DMS153 treated with DMSO at 0.1 percent for 48 hours (cell line): ENCODE data around the gene UBAC2.

Experiments
- DNase-seq: peaks from one replicate; lab custom pipeline; 2025; ENCODE audit not compliant: unreplicated experiment; lab: John Stamatoyannopoulos, UW

UBAC2 gene

GRCh38 chr13:99330942-99331341, 130.3 kb downstream of the UBAC2 start:
- no peak for DNase-seq

- DNase-seq: no peak
Observed at GRCh38 chr13:99331881-99332293, 131.2 kb downstream of the UBAC2 start.

GRCh38 chr13:99332456-99332855, 131.8 kb downstream of the UBAC2 start:
- DNase-seq: no peak

- DNase-seq: no peak
Observed at GRCh38 chr13:99334221-99334620, 133.6 kb downstream of the UBAC2 start.

- no peak for DNase-seq
Observed at GRCh38 chr13:99335087-99335486, 134.4 kb downstream of the UBAC2 start.

- no peak for DNase-seq
Observed at GRCh38 chr13:99335603-99336002, 134.9 kb downstream of the UBAC2 start.

- DNase-seq: no peak
Observed at GRCh38 chr13:99339230-99339721, 138.6 kb downstream of the UBAC2 start.

- DNase-seq: no peak
Observed at GRCh38 chr13:99339736-99340397, 139.2 kb downstream of the UBAC2 start.

- DNase-seq: no peak
Observed at GRCh38 chr13:99340638-99341037, 140.0 kb downstream of the UBAC2 start.

GRCh38 chr13:99341969-99342722, 141.5 kb downstream of the UBAC2 start:
- DNase-seq: no peak

- no peak for DNase-seq
Observed at GRCh38 chr13:99342723-99343315, 142.2 kb downstream of the UBAC2 start.

GRCh38 chr13:99344610-99345208, 144.1 kb downstream of the UBAC2 start:
- DNase-seq: no peak

GRCh38 chr13:99345345-99345744, 144.7 kb downstream of the UBAC2 start:
- DNase-seq: no peak

- DNase-seq: no peak
Observed at GRCh38 chr13:99346335-99347042, 145.8 kb downstream of the UBAC2 start.

GRCh38 chr13:99347335-99347878, 146.8 kb downstream of the UBAC2 start:
- no peak for DNase-seq

GRCh38 chr13:99347911-99348451, 147.3 kb downstream of the UBAC2 start:
- no peak for DNase-seq

- no peak for DNase-seq
Observed at GRCh38 chr13:99350191-99350590, 149.5 kb downstream of the UBAC2 start.

- no peak for DNase-seq
Observed at GRCh38 chr13:99351772-99352171, 151.1 kb downstream of the UBAC2 start.

GRCh38 chr13:99352351-99353245, 151.9 kb downstream of the UBAC2 start:
- DNase-seq: no peak

GRCh38 chr13:99353246-99353600, 152.6 kb downstream of the UBAC2 start:
- no peak for DNase-seq
